ENCODE data around the gene DNPEP. TPM values are rescaled to one million over a fixed set of nuclear protein-coding genes. Genes with fewer than 3 reads are reported as not detected.

The DNPEP gene
- total RNA-seq, 1 donor from 2014 or later = 25.1 TPM

DNA sequence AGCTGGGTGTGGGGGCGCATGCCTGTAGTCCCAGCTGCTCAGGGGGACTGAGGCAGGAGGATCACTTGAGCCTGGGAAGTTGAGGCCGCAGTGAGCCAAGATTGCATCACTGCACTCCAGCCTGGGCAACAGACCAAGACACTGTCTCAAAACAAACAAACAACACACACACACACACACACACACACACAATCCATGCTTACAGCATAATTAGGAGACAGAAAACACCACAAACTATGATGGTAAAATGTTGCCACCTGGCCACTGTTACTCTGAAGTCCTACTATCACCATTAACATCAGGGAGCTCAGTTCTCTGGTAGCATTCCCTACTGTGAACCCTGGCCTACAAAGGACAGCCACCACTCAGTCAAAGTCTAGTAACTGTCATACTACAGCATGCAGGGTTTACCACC is 18.3 kb downstream of the DNPEP start:
- H3K4me3 ChIP-seq (ENCODE audit: low read length in 3 of 3) = no peak overlapping the region
- H3K27ac ChIP-seq (ENCODE audit: low read depth, low read length) = peak overlapping the region; percentile 51
- H3K27me3 ChIP-seq (ENCODE audit: control insufficient read depth in 3 of 3, insufficient read depth in 3 of 3, low read length in 3 of 3) = no peaks in the 10 kb centered on the region
- no peaks in the 10 kb centered on the region for H3K9me3 ChIP-seq (ENCODE audit: control insufficient read depth in 3 of 3, low read length in 3 of 3)
- peaks cover 4 to 12% (median 9%) of the 10 kb centered on the region in 3 donors for H3K4me1 ChIP-seq (ENCODE audit: control insufficient read depth in 3 of 3, insufficient read depth in 3 of 3, low read length in 3 of 3)
- peaks cover 9 to 10% (median 9%) of the 10 kb centered on the region in 3 donors for H3K36me3 ChIP-seq (ENCODE audit: control insufficient read depth in 3 of 3, insufficient read depth in 3 of 3, low read length in 3 of 3)
- H3K9ac ChIP-seq (ENCODE audit: low read depth in 1 of 3, low read length in 3 of 3) = no peak overlapping the region

DNA sequence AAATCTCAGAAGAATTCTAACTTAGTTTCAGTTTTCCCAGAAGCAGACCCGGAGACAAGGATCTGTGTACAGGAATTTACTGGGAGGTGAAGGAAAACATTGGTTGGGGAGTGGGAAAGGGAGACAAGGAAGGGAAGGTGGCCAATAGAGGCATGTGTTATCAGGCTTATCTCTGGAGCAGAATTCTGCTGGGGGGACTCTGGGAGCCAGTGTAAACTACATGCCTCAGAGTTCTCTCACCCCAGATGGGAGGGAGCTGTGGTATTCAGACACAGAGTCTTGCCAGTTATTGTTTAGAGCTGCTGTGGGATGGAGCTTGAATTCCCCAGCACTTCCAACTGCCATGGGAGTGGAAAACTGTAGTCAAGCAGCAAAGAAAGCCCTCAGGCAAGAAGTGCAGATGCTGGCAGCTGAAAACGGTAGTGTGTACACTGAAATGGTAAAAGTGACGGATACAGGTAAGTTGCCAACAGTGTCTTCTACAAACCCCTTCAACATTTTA is 19.0 kb downstream of the DNPEP start:
- H3K27me3 ChIP-seq (ENCODE audit: control insufficient read depth in 3 of 3, insufficient read depth in 3 of 3, low read length in 3 of 3) = no peaks in the 10 kb centered on the region
- no peak overlapping the region for H3K4me3 ChIP-seq (ENCODE audit: low read length in 3 of 3)
- peak overlapping the region in 1 of 3 donors; percentile 45 for H3K9ac ChIP-seq (ENCODE audit: low read depth in 1 of 3, low read length in 3 of 3)
- no peaks in the 10 kb centered on the region for H3K9me3 ChIP-seq (ENCODE audit: control insufficient read depth in 3 of 3, low read length in 3 of 3)
- H3K27ac ChIP-seq (ENCODE audit: low read depth, low read length) = peak overlapping the region; percentile 51
- H3K36me3 ChIP-seq (ENCODE audit: control insufficient read depth in 3 of 3, insufficient read depth in 3 of 3, low read length in 3 of 3) = peaks cover 2 to 3% (median 3%) of the 10 kb centered on the region in 3 donors
- peaks cover 4 to 13% (median 9%) of the 10 kb centered on the region in 3 donors for H3K4me1 ChIP-seq (ENCODE audit: control insufficient read depth in 3 of 3, insufficient read depth in 3 of 3, low read length in 3 of 3)

DNA sequence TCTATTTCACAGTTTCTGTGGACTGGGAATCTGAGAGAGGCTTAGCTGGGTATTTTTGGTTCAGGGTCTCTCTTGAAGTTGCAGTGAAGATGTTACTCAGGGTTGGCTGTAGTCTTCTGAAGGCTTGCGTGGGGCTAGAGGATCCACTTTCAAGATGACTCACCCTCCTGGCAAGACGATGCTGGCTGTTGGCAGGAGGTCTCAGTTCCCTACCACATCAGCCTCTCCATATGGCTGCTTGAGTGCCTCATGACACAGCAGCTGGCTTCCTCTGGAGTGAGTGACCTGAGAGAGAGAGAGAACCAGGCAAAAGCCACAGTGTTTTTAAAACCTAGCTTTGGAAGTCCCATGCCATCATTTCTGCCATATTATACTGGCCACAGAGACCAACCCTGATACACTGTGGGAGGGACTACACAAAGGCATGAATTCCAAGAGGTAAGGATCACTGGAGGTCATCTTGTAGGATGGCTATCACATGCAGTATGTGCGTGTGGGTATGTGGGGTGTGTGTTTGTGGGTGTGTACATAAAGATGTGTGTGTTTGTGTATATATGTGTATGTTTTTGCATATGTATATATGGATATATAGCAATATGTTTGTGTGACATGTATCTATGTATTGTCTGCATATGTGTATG is 25.1 kb downstream of the DNPEP start:
- H3K27ac ChIP-seq (ENCODE audit: low read depth, low read length) = peak overlapping the region; percentile 78

DNA sequence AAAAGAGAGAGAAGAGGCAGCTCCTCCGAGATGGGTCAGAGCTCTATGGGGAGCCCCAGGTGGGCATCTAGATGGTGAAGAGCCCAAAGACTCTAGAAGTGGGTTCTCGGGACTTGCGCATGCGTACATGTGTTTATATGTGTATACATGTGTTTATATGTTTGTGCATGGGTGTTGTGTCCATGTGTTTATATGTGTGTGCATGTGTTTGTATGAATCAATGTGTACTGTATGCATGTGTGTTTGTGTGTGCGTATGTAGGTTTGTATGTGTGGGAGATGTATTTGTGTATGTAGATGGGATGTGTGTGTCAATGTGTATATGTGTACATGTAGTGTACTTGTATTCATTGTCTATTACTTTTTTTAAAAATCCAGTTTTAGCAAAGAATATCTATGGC is 25.6 kb downstream of the DNPEP start:
- Histone ChIP-seq H3K27me3 (ENCODE audit: control insufficient read depth in 3 of 3, insufficient read depth in 3 of 3, low read length in 3 of 3) (peaks cover 11 to 20% (median 18%) of the 10 kb centered on the region in 3 donors), H3K4me3 (ENCODE audit: low read length in 3 of 3) (no peak overlapping the region), H3K36me3 (ENCODE audit: control insufficient read depth in 3 of 3, insufficient read depth in 3 of 3, low read length in 3 of 3) (no peaks in the 10 kb centered on the region), H3K4me1 (ENCODE audit: control insufficient read depth in 3 of 3, insufficient read depth in 3 of 3, low read length in 3 of 3) (peaks cover 15 to 34% (median 18%) of the 10 kb centered on the region in 3 donors), H3K9ac (ENCODE audit: low read depth in 1 of 3, low read length in 3 of 3) (no peak overlapping the region), H3K9me3 (ENCODE audit: control insufficient read depth in 3 of 3, low read length in 3 of 3) (no peaks in the 10 kb centered on the region), H3K27ac (ENCODE audit: low read depth, low read length) (peak overlapping the region; percentile 78)

More for the DNA sequence above, 25.1 kb downstream of the DNPEP start:
- Histone ChIP-seq H3K4me1 (ENCODE audit: control insufficient read depth in 3 of 3, insufficient read depth in 3 of 3, low read length in 3 of 3) (peaks cover 15 to 34% (median 18%) of the 10 kb centered on the region in 3 donors), H3K36me3 (ENCODE audit: control insufficient read depth in 3 of 3, insufficient read depth in 3 of 3, low read length in 3 of 3) (no peaks in the 10 kb centered on the region), H3K9ac (ENCODE audit: low read depth in 1 of 3, low read length in 3 of 3) (no peak overlapping the region), H3K9me3 (ENCODE audit: control insufficient read depth in 3 of 3, low read length in 3 of 3) (no peaks in the 10 kb centered on the region), H3K4me3 (ENCODE audit: low read length in 3 of 3) (peak overlapping the region in 1 of 3 donors; percentile 51), H3K27me3 (ENCODE audit: control insufficient read depth in 3 of 3, insufficient read depth in 3 of 3, low read length in 3 of 3) (peaks cover 11 to 18% (median 15%) of the 10 kb centered on the region in 3 donors)

DNA sequence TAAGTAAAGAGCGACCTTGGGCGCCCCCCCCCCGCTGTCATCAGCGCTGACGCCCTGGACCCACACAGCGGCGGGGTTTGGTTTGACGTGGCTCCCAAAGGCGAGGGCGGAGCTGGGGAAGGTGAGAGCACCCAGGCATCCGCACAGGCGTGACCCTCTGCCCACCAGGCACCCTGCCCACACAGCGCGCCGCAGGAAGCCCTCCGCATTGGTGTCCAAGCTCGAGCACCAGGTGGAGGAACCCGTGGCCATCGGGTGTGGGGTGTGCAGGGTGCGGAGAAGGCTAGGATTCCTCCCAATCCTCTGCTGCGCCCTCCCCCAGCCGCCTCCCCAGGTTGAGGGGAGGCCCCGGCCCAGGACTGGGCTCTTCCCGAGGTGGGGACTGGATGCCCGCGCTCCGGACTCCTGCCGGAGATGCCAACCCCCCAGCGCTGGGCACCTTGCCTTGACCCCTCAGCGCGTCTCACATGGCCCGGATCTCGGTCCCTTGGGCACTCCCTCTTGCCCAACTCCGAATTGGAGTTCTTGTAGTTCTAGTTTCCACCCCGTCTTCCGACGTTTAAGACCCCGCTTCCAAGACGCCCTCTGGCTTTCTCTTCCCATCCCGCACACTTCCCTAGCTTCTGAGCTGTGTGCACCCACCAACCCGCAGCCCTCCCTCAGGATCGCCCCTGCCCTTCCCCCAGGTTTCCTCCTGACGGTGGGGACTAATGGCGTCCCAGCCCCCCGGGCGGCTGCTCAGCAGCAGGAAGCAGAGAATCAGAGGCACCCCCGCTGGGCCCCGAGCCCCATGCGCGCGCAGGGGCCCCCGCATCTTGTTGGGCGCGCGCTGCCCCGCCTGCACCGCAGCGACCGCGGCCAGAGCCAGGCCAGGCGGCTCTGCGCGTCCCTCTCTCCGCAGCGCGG is 29.3 kb downstream of the DNPEP start:
- Histone ChIP-seq H3K9ac (ENCODE audit: low read depth in 1 of 3, low read length in 3 of 3) (peak overlapping the region in 2 of 3 donors; percentile 23 to 25), H3K27me3 (ENCODE audit: control insufficient read depth in 3 of 3, insufficient read depth in 3 of 3, low read length in 3 of 3) (peaks cover 11 to 44% (median 35%) of the 10 kb centered on the region in 3 donors), H3K36me3 (ENCODE audit: control insufficient read depth in 3 of 3, insufficient read depth in 3 of 3, low read length in 3 of 3) (no peaks in the 10 kb centered on the region), H3K27ac (ENCODE audit: low read depth, low read length) (no peak overlapping the region), H3K4me1 (ENCODE audit: control insufficient read depth in 3 of 3, insufficient read depth in 3 of 3, low read length in 3 of 3) (peaks cover 15 to 29% (median 17%) of the 10 kb centered on the region in 3 donors), H3K4me3 (ENCODE audit: low read length in 3 of 3) (peak overlapping the region; percentile 30 to 54 (median 46)), H3K9me3 (ENCODE audit: control insufficient read depth in 3 of 3, low read length in 3 of 3) (no peaks in the 10 kb centered on the region)

DNA sequence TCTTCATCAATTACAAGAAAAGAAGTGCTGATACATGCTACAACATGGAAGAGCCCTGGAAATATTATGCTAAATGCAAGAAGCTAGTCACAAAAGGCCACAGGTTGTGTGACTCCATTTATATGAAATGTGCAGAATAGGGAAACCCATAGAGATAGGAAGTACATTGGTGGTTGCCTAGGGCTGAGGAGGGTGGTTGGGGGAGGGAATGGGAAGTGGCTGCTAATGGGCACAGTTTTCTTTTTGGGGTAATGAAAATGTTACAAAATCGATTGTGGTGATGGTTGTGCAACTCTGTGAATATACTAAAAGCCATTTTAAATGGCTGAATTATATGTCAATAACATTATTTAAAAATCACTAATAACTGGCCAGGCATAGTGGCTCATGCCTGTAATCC is 30.9 kb downstream of the DNPEP start:
- Histone ChIP-seq H3K27me3 (ENCODE audit: control insufficient read depth in 3 of 3, insufficient read depth in 3 of 3, low read length in 3 of 3) (peaks cover 15 to 47% (median 46%) of the 10 kb centered on the region in 3 donors), H3K36me3 (ENCODE audit: control insufficient read depth in 3 of 3, insufficient read depth in 3 of 3, low read length in 3 of 3) (no peaks in the 10 kb centered on the region), H3K4me3 (ENCODE audit: low read length in 3 of 3) (no peak overlapping the region), H3K4me1 (ENCODE audit: control insufficient read depth in 3 of 3, insufficient read depth in 3 of 3, low read length in 3 of 3) (peaks cover 8 to 13% (median 9%) of the 10 kb centered on the region in 3 donors), H3K9me3 (ENCODE audit: control insufficient read depth in 3 of 3, low read length in 3 of 3) (no peaks in the 10 kb centered on the region), H3K27ac (ENCODE audit: low read depth, low read length) (no peak overlapping the region), H3K9ac (ENCODE audit: low read depth in 1 of 3, low read length in 3 of 3) (no peak overlapping the region)

DNA sequence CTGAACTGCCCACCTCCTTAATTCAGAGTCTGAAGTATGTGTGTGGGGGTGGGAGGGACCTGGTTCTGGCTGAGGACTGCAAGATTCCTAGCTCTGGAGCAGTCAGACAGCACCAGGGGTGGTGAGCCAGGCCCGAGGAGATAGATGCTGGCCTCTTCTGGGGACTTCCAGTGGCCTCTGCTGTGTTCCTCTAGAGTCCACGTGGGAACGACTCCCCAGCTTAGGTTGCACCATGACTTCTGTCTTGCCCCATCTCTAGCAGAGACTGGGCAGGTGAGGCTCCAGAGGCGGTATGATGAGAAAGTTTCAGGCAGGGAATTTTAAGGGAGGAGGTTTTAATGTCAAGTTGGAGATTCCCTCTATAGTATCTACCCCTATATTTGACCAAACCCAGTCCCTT is 33.1 kb downstream of the DNPEP start:
- H3K27ac ChIP-seq (ENCODE audit: low read depth, low read length) = no peak overlapping the region
- peaks cover 8 to 11% (median 9%) of the 10 kb centered on the region in 3 donors for H3K4me1 ChIP-seq (ENCODE audit: control insufficient read depth in 3 of 3, insufficient read depth in 3 of 3, low read length in 3 of 3)
- H3K4me3 ChIP-seq (ENCODE audit: low read length in 3 of 3) = no peak overlapping the region
- no peak overlapping the region for H3K9ac ChIP-seq (ENCODE audit: low read depth in 1 of 3, low read length in 3 of 3)
- peaks cover 20 to 51% (median 45%) of the 10 kb centered on the region in 3 donors for H3K27me3 ChIP-seq (ENCODE audit: control insufficient read depth in 3 of 3, insufficient read depth in 3 of 3, low read length in 3 of 3)
- H3K36me3 ChIP-seq (ENCODE audit: control insufficient read depth in 3 of 3, insufficient read depth in 3 of 3, low read length in 3 of 3) = no peaks in the 10 kb centered on the region
- no peaks in the 10 kb centered on the region for H3K9me3 ChIP-seq (ENCODE audit: control insufficient read depth in 3 of 3, low read length in 3 of 3)

DNA sequence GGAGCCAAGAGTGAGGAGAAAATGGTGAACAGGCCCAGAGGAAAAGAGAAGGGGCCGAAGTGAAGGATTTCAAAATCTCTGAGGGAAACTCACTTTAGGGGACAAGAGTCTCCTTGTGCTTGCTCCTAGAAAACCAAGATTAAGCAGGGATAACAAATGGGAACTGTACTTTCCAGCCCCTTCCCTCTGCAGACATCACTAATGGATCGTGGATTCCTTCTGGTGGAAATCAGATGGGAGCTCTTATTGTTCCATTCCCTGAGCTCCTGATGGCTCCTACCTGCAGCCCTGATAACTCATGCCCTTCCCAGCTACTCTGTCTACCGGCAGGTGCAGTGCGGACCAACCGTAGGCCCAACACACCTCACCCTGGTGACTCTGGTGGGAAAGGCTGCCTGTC is 34.6 kb downstream of the DNPEP start:
- Histone ChIP-seq H3K9ac (ENCODE audit: low read depth in 1 of 3, low read length in 3 of 3) (no peak overlapping the region), H3K9me3 (ENCODE audit: control insufficient read depth in 3 of 3, low read length in 3 of 3) (no peaks in the 10 kb centered on the region), H3K27me3 (ENCODE audit: control insufficient read depth in 3 of 3, insufficient read depth in 3 of 3, low read length in 3 of 3) (peaks cover 16 to 46% (median 37%) of the 10 kb centered on the region in 3 donors), H3K4me1 (ENCODE audit: control insufficient read depth in 3 of 3, insufficient read depth in 3 of 3, low read length in 3 of 3) (peaks cover 2 to 5% (median 3%) of the 10 kb centered on the region in 3 donors), H3K4me3 (ENCODE audit: low read length in 3 of 3) (no peak overlapping the region), H3K27ac (ENCODE audit: low read depth, low read length) (no peak overlapping the region), H3K36me3 (ENCODE audit: control insufficient read depth in 3 of 3, insufficient read depth in 3 of 3, low read length in 3 of 3) (no peaks in the 10 kb centered on the region)

DNA sequence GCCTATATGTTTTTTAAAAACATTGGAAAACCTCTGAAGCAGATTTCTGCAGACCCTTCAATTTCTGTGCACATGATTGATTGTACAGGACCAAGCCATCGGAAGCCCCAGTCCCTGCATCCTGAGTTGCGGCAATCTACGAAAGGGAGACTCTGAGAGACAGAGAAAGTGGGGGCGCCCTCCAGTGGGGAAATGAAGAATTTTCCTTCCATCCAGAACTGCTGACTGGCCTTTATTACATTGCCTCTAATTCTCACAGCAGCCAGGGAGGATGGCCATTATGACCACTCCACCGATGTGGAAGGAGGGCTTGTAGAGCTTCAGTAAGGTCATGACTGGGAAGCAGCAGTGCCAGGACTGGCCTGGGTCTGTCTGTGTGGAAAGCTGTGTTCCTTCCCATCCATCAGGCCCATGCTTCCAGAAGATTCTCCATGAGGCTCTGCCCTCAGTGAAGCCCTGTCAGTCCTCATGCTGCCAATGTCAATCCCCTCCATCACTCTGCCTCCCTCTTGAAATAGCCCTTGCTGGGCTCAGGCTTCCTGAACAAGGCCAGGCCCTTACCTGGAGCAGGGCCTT is 35.2 kb downstream of the DNPEP start:
- Histone ChIP-seq H3K27me3 (ENCODE audit: control insufficient read depth in 3 of 3, insufficient read depth in 3 of 3, low read length in 3 of 3) (peaks cover 12 to 41% (median 31%) of the 10 kb centered on the region in 3 donors), H3K36me3 (ENCODE audit: control insufficient read depth in 3 of 3, insufficient read depth in 3 of 3, low read length in 3 of 3) (no peaks in the 10 kb centered on the region), H3K4me3 (ENCODE audit: low read length in 3 of 3) (no peak overlapping the region), H3K9me3 (ENCODE audit: control insufficient read depth in 3 of 3, low read length in 3 of 3) (no peaks in the 10 kb centered on the region), H3K9ac (ENCODE audit: low read depth in 1 of 3, low read length in 3 of 3) (no peak overlapping the region), H3K4me1 (ENCODE audit: control insufficient read depth in 3 of 3, insufficient read depth in 3 of 3, low read length in 3 of 3) (no peaks in the 10 kb centered on the region), H3K27ac (ENCODE audit: low read depth, low read length) (no peak overlapping the region)

All from skeletal muscle tissue (tissue), 4 donors.